ENCODE results near the gene VIL1. TPM values are rescaled to one million over a fixed set of nuclear protein-coding genes. Genes with fewer than 3 reads are reported as not detected.

VIL1 gene
- total and polyA plus RNA-seq, 9 of the 15 experiments (the other 6 are each of a cell fraction or from before 2014, with no cell fraction given) = 0.51 to 2.7 (median 1.2) TPM

DNA sequence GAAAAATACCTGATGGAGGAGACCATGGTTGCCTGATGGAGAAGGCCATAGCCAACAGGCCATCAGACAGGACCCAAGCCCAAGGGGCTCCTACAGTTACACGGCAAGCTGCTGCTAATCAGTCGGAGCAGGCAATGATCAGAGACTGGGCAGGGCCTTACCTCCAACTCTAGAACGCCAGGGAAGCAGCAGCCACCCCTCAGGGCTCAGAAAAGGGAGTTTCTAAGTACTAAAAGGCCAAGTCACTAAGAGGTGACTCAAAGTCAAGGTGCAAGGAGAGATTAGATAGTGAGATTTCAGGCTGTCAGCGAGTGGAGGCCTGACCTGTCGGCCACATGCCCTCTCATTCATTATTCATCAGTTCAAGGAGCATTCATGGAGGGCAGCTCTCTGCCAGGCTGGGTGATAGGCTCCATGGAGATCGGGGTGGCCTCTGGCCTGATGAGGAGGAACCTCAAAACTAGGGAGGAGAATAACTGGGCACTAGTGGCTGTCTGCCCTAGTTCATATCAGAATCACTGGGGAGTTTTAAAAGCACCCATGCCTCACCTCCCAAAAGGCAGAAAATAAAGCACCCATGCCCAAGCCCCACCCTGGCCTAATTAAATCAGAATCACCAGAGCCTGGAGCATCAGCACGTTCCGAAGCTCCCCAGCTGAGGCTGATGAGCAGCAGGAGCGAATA lies 3.6 kb downstream of the VIL1 start (continued):
- TF ChIP-seq, protein P1, sequence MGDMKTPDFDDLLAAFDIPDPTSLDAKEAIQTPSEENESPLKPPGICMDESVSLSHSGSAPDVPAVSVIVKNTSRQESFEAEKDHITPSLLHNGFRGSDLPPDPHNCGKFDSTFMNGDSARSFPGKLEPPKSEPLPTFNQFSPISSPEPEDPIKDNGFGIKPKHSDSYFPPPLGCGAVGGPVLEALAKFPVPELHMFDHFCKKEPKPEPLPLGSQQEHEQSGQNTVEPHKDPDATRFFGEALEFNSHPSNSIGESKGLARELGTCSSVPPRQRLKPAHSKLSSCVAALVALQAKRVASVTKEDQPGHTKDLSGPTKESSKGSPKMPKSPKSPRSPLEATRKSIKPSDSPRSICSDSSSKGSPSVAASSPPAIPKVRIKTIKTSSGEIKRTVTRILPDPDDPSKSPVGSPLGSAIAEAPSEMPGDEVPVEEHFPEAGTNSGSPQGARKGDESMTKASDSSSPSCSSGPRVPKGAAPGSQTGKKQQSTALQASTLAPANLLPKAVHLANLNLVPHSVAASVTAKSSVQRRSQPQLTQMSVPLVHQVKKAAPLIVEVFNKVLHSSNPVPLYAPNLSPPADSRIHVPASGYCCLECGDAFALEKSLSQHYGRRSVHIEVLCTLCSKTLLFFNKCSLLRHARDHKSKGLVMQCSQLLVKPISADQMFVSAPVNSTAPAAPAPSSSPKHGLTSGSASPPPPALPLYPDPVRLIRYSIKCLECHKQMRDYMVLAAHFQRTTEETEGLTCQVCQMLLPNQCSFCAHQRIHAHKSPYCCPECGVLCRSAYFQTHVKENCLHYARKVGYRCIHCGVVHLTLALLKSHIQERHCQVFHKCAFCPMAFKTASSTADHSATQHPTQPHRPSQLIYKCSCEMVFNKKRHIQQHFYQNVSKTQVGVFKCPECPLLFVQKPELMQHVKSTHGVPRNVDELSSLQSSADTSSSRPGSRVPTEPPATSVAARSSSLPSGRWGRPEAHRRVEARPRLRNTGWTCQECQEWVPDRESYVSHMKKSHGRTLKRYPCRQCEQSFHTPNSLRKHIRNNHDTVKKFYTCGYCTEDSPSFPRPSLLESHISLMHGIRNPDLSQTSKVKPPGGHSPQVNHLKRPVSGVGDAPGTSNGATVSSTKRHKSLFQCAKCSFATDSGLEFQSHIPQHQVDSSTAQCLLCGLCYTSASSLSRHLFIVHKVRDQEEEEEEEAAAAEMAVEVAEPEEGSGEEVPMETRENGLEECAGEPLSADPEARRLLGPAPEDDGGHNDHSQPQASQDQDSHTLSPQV (IDR thresholded peaks at IDR 0.05) = peak; percentile 46; the same call in 1 of the 2 replicates
- TF ChIP-seq TSC22D4 (tag; IDR thresholded peaks at IDR 0.05) (no peak), NR3C1 (CRISPR knock-in tag; IDR thresholded peaks at IDR 0.05) (no peak), ZNF778 (CRISPR knock-in tag; IDR thresholded peaks at IDR 0.05) (no peak), ESRRA (IDR thresholded peaks at IDR 0.05; ENCODE audit: borderline replicate concordance, low read depth) (peak; percentile 74), NCOA2 (IDR thresholded peaks at IDR 0.05; ENCODE audit: partially characterized antibody in 2 of 2) (no peak), ZC3H8 (IDR thresholded peaks at IDR 0.05) (no peak), SIN3A (IDR thresholded peaks at IDR 0.05; ENCODE audit: borderline replicate concordance in 2 of 2, control insufficient read depth in 1 of 2, low read depth in 2 of 2, low read length in 2 of 2) (no peak), CXXC5 (CRISPR knock-in tag; IDR thresholded peaks at IDR 0.05) (peak; percentile 53), KHSRP (IDR thresholded peaks at IDR 0.05) (peak; percentile 51; the same call in 1 of the 2 replicates), BRD9 (IDR thresholded peaks at IDR 0.05; ENCODE audit: low read depth, partially characterized antibody) (peak; percentile 45), E2F3 (CRISPR knock-in tag; IDR thresholded peaks at IDR 0.05) (no peak)
- TF ChIP-seq, protein P2, sequence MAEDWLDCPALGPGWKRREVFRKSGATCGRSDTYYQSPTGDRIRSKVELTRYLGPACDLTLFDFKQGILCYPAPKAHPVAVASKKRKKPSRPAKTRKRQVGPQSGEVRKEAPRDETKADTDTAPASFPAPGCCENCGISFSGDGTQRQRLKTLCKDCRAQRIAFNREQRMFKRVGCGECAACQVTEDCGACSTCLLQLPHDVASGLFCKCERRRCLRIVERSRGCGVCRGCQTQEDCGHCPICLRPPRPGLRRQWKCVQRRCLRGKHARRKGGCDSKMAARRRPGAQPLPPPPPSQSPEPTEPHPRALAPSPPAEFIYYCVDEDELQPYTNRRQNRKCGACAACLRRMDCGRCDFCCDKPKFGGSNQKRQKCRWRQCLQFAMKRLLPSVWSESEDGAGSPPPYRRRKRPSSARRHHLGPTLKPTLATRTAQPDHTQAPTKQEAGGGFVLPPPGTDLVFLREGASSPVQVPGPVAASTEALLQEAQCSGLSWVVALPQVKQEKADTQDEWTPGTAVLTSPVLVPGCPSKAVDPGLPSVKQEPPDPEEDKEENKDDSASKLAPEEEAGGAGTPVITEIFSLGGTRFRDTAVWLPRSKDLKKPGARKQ (CRISPR knock-in tag; IDR thresholded peaks at IDR 0.05) = no peak
- TF ChIP-seq, protein P3, sequence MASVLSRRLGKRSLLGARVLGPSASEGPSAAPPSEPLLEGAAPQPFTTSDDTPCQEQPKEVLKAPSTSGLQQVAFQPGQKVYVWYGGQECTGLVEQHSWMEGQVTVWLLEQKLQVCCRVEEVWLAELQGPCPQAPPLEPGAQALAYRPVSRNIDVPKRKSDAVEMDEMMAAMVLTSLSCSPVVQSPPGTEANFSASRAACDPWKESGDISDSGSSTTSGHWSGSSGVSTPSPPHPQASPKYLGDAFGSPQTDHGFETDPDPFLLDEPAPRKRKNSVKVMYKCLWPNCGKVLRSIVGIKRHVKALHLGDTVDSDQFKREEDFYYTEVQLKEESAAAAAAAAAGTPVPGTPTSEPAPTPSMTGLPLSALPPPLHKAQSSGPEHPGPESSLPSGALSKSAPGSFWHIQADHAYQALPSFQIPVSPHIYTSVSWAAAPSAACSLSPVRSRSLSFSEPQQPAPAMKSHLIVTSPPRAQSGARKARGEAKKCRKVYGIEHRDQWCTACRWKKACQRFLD (CRISPR knock-in tag; IDR thresholded peaks at IDR 0.05) = peak; percentile 52; the same call in 1 of the 2 replicates
- TF ChIP-seq, protein P4, sequence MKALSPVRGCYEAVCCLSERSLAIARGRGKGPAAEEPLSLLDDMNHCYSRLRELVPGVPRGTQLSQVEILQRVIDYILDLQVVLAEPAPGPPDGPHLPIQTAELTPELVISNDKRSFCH (CRISPR knock-in tag; IDR thresholded peaks at IDR 0.05) = no peak
- TF ChIP-seq, protein P4 (tag; IDR thresholded peaks at IDR 0.05) = no peak
- TF ChIP-seq, protein P5, sequence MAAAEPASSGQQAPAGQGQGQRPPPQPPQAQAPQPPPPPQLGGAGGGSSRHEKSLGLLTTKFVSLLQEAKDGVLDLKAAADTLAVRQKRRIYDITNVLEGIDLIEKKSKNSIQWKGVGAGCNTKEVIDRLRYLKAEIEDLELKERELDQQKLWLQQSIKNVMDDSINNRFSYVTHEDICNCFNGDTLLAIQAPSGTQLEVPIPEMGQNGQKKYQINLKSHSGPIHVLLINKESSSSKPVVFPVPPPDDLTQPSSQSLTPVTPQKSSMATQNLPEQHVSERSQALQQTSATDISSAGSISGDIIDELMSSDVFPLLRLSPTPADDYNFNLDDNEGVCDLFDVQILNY (CRISPR knock-in tag; IDR thresholded peaks at IDR 0.05) = no peak
- TF ChIP-seq, protein P6, sequence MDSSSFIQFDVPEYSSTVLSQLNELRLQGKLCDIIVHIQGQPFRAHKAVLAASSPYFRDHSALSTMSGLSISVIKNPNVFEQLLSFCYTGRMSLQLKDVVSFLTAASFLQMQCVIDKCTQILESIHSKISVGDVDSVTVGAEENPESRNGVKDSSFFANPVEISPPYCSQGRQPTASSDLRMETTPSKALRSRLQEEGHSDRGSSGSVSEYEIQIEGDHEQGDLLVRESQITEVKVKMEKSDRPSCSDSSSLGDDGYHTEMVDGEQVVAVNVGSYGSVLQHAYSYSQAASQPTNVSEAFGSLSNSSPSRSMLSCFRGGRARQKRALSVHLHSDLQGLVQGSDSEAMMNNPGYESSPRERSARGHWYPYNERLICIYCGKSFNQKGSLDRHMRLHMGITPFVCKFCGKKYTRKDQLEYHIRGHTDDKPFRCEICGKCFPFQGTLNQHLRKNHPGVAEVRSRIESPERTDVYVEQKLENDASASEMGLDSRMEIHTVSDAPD (CRISPR knock-in tag; IDR thresholded peaks at IDR 0.05) = no peak

Measured in K562 (cell line).